ENCODE measurements around the gene KLRC4.

GRCh38 chr12:10358969-10359368 lies 50.6 kb downstream of the KLRC4 start:
- TF ChIP-seq CTCF (conservative IDR thresholded peaks at IDR 0.05) (no peak), EZH2 (IDR thresholded peaks at IDR 0.05; ENCODE audit: low read depth) (no peak)

Measured in PC-9 (cell line).